GM12891 (cell line): ENCODE data around the gene DYNC2H1.

ENCODE experiments used
- PAX5 ChIP-seq: IDR thresholded peaks from 2 replicates; pipeline ENCODE4 v1.6.1; 2011; ENCODE audit warnings: low read length, moderate library complexity, mild to moderate bottlenecking; ENCODE audit not compliant: insufficient read depth, severe bottlenecking
- POLR2A ChIP-seq: IDR thresholded peaks from 2 replicates; pipeline ENCODE4 v1.6.1; 2011; ENCODE audit warnings: low read depth, low read length, control low read depth
- POLR2AphosphoS5 ChIP-seq: IDR thresholded peaks from 2 replicates; pipeline ENCODE4 v1.6.1; 2011; ENCODE audit warnings: low read depth, low read length, control low read depth
- POU2F2 ChIP-seq: IDR thresholded peaks from 2 replicates; pipeline ENCODE4 v1.6.1; 2011; ENCODE audit warnings: low read depth, mild to moderate bottlenecking, control low read depth, low read length, moderate library complexity
- SPI1 ChIP-seq: IDR thresholded peaks from 2 replicates; pipeline ENCODE4 v1.6.1; 2011; ENCODE audit warnings: low read depth, low read length, control low read depth

GRCh38 chr11:103464420-103464819 is 355.2 kb downstream of the DYNC2H1 start:
- TF ChIP-seq POLR2A (no peak), POLR2AphosphoS5 (no peak), SPI1 (no peak), PAX5 (no peak), POU2F2 (no peak)
